SK-N-SH (cell line): Measurements from ENCODE around the gene IL26. TPM values are rescaled to one million over a fixed set of nuclear protein-coding genes. Genes with fewer than 3 reads are reported as not detected.

Experiments used
- CTCF ChIA-PET: fragments of 300-600, 350-600 bp; formaldehyde crosslinking; extraction: SDS; loops from one replicate; lab custom pipeline; 2021; lab: Yijun Ruan, JAX
- POLR2A ChIA-PET: fragments of 350-600 bp; sonication (Branson Sonifier 250); formaldehyde crosslinking; extraction: SDS; loops from one replicate; lab custom pipeline; 2020; ENCODE audit warnings: antibody characterized with exemption, inconsistent platforms; lab: Yijun Ruan, JAX
- DNase-seq: peaks from one replicate; pipeline ENCODE4 v3.0.0; 2012
- H2AFZ ChIP-seq: fragments of 200-600 bp; sonication (generic); 2 replicates; pipeline ENCODE4 v1.8.1; 2016; ENCODE audit warnings: antibody characterized with exemption, mild to moderate bottlenecking, low read depth
- H3F3A ChIP-seq: fragments of 200-600 bp; sonication (generic); replicated peaks from 2 replicates; pipeline ENCODE3; 2016; ENCODE audit warnings: antibody characterized with exemption, mild to moderate bottlenecking; ENCODE audit not compliant: insufficient read depth
- H3K27ac ChIP-seq, 2 experiments: fragments of 200-500 bp in 1 of 2; fragments of 200-600 bp in 1 of 2; sonication (Bioruptor generic) in 1 of 2; sonication (generic), shearing (Covaris generic) in 1 of 2; 2 replicates each; pipeline versions ENCODE4 v1.5.1 to v1.6.1; 2014 to 2016; ENCODE audit warnings: low read depth in 2 of 2, inconsistent platforms in 1 of 2, low read length in 1 of 2, mild to moderate bottlenecking in 1 of 2, mixed read lengths in 1 of 2
- H3K27me3 ChIP-seq: fragments of 200-600 bp; sonication (generic), shearing (Covaris generic); 2 replicates; pipeline ENCODE4 v1.6.1; 2016; ENCODE audit warnings: mixed run types; ENCODE audit not compliant: insufficient read depth
- H3K36me3 ChIP-seq, 2 experiments: fragments of 200-500 bp in 1 of 2; fragments of 200-600 bp in 1 of 2; sonication (Bioruptor generic) in 1 of 2; sonication (generic) in 1 of 2; replicated peaks in 1 of 2; 2 replicates each; pipeline versions ENCODE3 to v1.5.1; 2014 to 2016; ENCODE audit warnings: low read length in 1 of 2, mild to moderate bottlenecking in 1 of 2; ENCODE audit not compliant: insufficient read depth in 2 of 2, control insufficient read depth in 1 of 2
- H3K4me1 ChIP-seq, 2 experiments: fragments of 200-500 bp in 1 of 2; fragments of 200-600 bp in 1 of 2; sonication (Bioruptor generic) in 1 of 2; sonication (generic), shearing (Covaris generic) in 1 of 2; 2 replicates each; pipeline versions ENCODE4 v1.5.1 to v1.6.1; 2014 to 2016; ENCODE audit warnings: low read depth in 1 of 2, low read length in 1 of 2, mixed run types in 1 of 2; ENCODE audit not compliant: insufficient read depth in 2 of 2, control insufficient read depth in 1 of 2
- H3K4me2 ChIP-seq: fragments of 200-600 bp; sonication (generic), shearing (Covaris generic); 2 replicates; pipeline ENCODE4 v1.6.1; 2017; ENCODE audit warnings: mixed run types
- H3K4me3 ChIP-seq, 2 experiments: fragments of 200-500 bp in 1 of 2; fragments of 200-600 bp in 1 of 2; sonication (Bioruptor generic) in 1 of 2; sonication (generic), shearing (Covaris generic) in 1 of 2; 2 replicates each; pipeline versions ENCODE4 v1.5.1 to v1.8.1; 2014 to 2016; ENCODE audit warnings: low read depth in 2 of 2, inconsistent platforms in 1 of 2, low read length in 1 of 2, mild to moderate bottlenecking in 1 of 2, mixed read lengths in 1 of 2, moderate library complexity in 1 of 2
- H3K79me2 ChIP-seq: fragments of 200-600 bp; sonication (generic); 2 replicates; pipeline ENCODE4 v1.8.1; 2017; ENCODE audit warnings: mild to moderate bottlenecking; ENCODE audit not compliant: insufficient read depth
- H3K9ac ChIP-seq: fragments of 200-600 bp; sonication (generic); 2 replicates; pipeline ENCODE4 v1.6.1; 2017; ENCODE audit warnings: mixed run types
- H3K9me2 ChIP-seq: fragments of 200-600 bp; sonication (generic); 2 replicates; pipeline ENCODE4 v1.6.1; 2017; ENCODE audit warnings: mixed run types
- H3K9me3 ChIP-seq: fragments of 200-600 bp; sonication (generic); 2 replicates; pipeline ENCODE4 v1.6.1; 2017; ENCODE audit warnings: mixed run types, mild to moderate bottlenecking, moderate library complexity
- H4K20me1 ChIP-seq: fragments of 200-600 bp; sonication (generic); 2 replicates; pipeline ENCODE4 v1.6.1; 2017; ENCODE audit warnings: mild to moderate bottlenecking, mixed run types; ENCODE audit not compliant: insufficient read depth
- ELF1 ChIP-seq: IDR thresholded peaks from 2 replicates; pipeline ENCODE4 v1.4.0; 2012
- FOSL2 ChIP-seq: IDR thresholded peaks from 2 replicates; pipeline ENCODE4 v1.4.0; 2012; ENCODE audit warnings: low read depth, mild to moderate bottlenecking, moderate library complexity, borderline replicate concordance
- FOXJ3 ChIP-seq: sonication (generic); formaldehyde crosslinking; IDR thresholded peaks from 2 replicates; pipeline ENCODE4 v1.5.1; 2020; ENCODE audit warnings: mild to moderate bottlenecking, missing genetic modification reagents
- GABPA ChIP-seq: IDR thresholded peaks from 2 replicates; pipeline ENCODE4 v1.4.0; 2012; ENCODE audit warnings: low read depth, mild to moderate bottlenecking
- GATA2 ChIP-seq: sonication (generic); formaldehyde crosslinking; IDR thresholded peaks from 2 replicates; pipeline ENCODE4 v1.5.0; 2020; ENCODE audit warnings: mild to moderate bottlenecking, missing genetic modification reagents
- IRF3 ChIP-seq: fragments of 150-350 bp; IDR thresholded peaks from 2 replicates; pipeline ENCODE4 v1.6.1; 2016; ENCODE audit warnings: mild to moderate bottlenecking, low read depth, low read length
- JUND ChIP-seq: IDR thresholded peaks from 2 replicates; pipeline ENCODE4 v1.4.0; 2012
- NFIC ChIP-seq: IDR thresholded peaks from 2 replicates; pipeline ENCODE4 v1.4.0; 2012; ENCODE audit warnings: borderline replicate concordance
- PBX3 ChIP-seq: IDR thresholded peaks from 2 replicates; pipeline ENCODE4; 2012
- POLR2AphosphoS5 ChIP-seq: IDR thresholded peaks from 2 replicates; pipeline ENCODE4 v1.6.1; 2012; ENCODE audit warnings: low read depth, low read length
- RAD21 ChIP-seq: IDR thresholded peaks from 2 replicates; pipeline ENCODE4 v1.6.1; 2012; ENCODE audit warnings: mild to moderate bottlenecking, low read length
- REST ChIP-seq: IDR thresholded peaks from 2 replicates; pipeline ENCODE4 v1.6.1; 2012; ENCODE audit warnings: mild to moderate bottlenecking, low read depth, low read length, moderate library complexity
- SMC3 ChIP-seq: IDR thresholded peaks from 2 replicates; pipeline ENCODE4 v1.6.1; 2012; ENCODE audit warnings: low read depth, low read length, improper control_type of control experiment
- TCF12 ChIP-seq: IDR thresholded peaks from 2 replicates; pipeline ENCODE4 v1.4.0; 2012
- TEAD4 ChIP-seq: IDR thresholded peaks from 2 replicates; pipeline ENCODE4 v1.4.0; 2012; ENCODE audit warnings: mild to moderate bottlenecking, borderline replicate concordance; ENCODE audit not compliant: insufficient read depth
- USF2 ChIP-seq: fragments of 150-350 bp; IDR thresholded peaks from 2 replicates; pipeline ENCODE4 v1.6.1; 2017; ENCODE audit warnings: antibody characterized with exemption, low read length, low read depth, borderline replicate concordance
- YY1 ChIP-seq: IDR thresholded peaks from 2 replicates; pipeline ENCODE4 v1.4.0; 2012; ENCODE audit warnings: low read depth, mild to moderate bottlenecking
- WGBS: methylation state at CpG from one replicate; pipeline ENCODE4 v1.1.6; 2017; ENCODE audit warnings: low lambda C conversion rate; 5-methylcytosine and 5-hydroxymethylcytosine counted together
- polyA plus RNA-seq, 3 experiments: library from polyadenylated mRNA; depleted of rRNA; stranded (reverse); fragments of >200 nt; gene quantifications; 2 replicates each; pipeline ENCODE4 v1.2.3, GENCODE V29; 2012

The IL26 gene
- polyA plus RNA-seq, 1 of the 3 experiments (the other 2 are of a cell fraction), result not detected

- Histone ChIP-seq H3K9ac (peak overlapping the region; percentile 51; the same call in 1 of the 2 replicates), H3K9me3 (no peaks in the 10 kb centered on the region), H3K36me3 (no peaks in the 10 kb centered on the region), H3K27me3 (no peaks in the 10 kb centered on the region), H3K4me1 (peaks cover 0 to 22% of the 10 kb centered on the region in 2 experiments; a peak in 1 of 4 replicates), H3F3A (peaks cover 16% of the 10 kb centered on the region), H3K79me2 (no peaks in the 10 kb centered on the region), H4K20me1 (no peaks in the 10 kb centered on the region), H2AFZ (peak overlapping the region; percentile 17; the same call in 1 of the 2 replicates), H3K4me2 (peak overlapping the region; percentile 45), H3K9me2 (no peaks in the 10 kb centered on the region), H3K27ac (peak overlapping the region in 1 of 2 experiments; percentile 79; a peak in 2 of 4 replicates), H3K4me3 (peak overlapping the region in 1 of 2 experiments; percentile 26; a peak in 1 of 4 replicates)
- ChIA-PET CTCF (interaction anchor here (1.3 kb wide), 1 partner anchor 58 kb away, joined by 5 read pairs; no protein-coding TSS in a partner anchor), POLR2A (no interaction called here)
- WGBS, result 32% methylated on average over 3 of the region's 3 CpGs
- TF ChIP-seq RAD21 (no peak), JUND (0 out of 2 replicates have a peak, but pooled peaks have one; percentile 5), FOSL2 (peak; percentile 54; the same call in 1 of the 2 replicates), TEAD4 (no peak), ELF1 (no peak)
- DNase-seq, result no peak
Measured at GRCh38 chr12:68259318-68259940, 33.8 kb upstream of the IL26 start.

- Histone ChIP-seq H2AFZ (no peak within 1 kb of the TSS), H3K79me2 (no peaks in the 10 kb centered on the region), H3K9me3 (no peaks in the 10 kb centered on the region), H3K9ac (no peak within 1 kb of the TSS), H3K4me3 (no peak within 1 kb of the TSS), H3K36me3 (no peaks in the 10 kb centered on the region), H3K27me3 (no peaks in the 10 kb centered on the region), H3F3A (no peaks in the 10 kb centered on the region), H3K4me2 (no peak within 1 kb of the TSS), H4K20me1 (no peaks in the 10 kb centered on the region), H3K9me2 (no peaks in the 10 kb centered on the region), H3K4me1 (no peaks in the 10 kb centered on the region), H3K27ac (no peak within 1 kb of the TSS)
- TF ChIP-seq USF2 (no peak), IRF3 (no peak), SMC3 (no peak), TCF12 (no peak), PBX3 (no peak), YY1 (no peak), GABPA (no peak), ELF1 (no peak), REST (no peak), POLR2AphosphoS5 (no peak), FOXJ3 (CRISPR knock-in tag) (no peak), GATA2 (CRISPR knock-in tag) (no peak), NFIC (no peak)
- no peak for DNase-seq
- WGBS, result 78% methylated on average over 7 of the region's 7 CpGs
- CTCF ChIA-PET, result no interaction called here
- POLR2A ChIA-PET, result no interaction called here
Measured at GRCh38 chr12:68253504-68253903, 27.9 kb upstream of the IL26 start, which contains the start of gene IL22. Gene IL22 (minus strand): TSS chr12:68253604. CDS start chr12:68253448, 156 bp downstream.
